Fibroblast of villous mesenchyme (primary cell): ENCODE data around the gene SLIT3. TPM values are rescaled to one million over a fixed set of nuclear protein-coding genes. Genes with fewer than 3 reads are reported as not detected.
"Not testable (repeated sequence)": the region's sequence is repeated elsewhere in the genome, so short reads cannot be mapped to it uniquely, and the experiment has no call there.

Source experiments
- DNase-seq: peaks from one replicate; pipeline ENCODE4 v3.0.0-alpha.2; 2010; ENCODE audit warnings: low read depth
- H3K4me3 ChIP-seq: 2 replicates; pipeline ENCODE4 v1.5.1; 2011; ENCODE audit warnings: low read depth, mild to moderate bottlenecking, low read length
- total RNA-seq: library from RNA; depleted of rRNA; stranded (reverse); fragments of >200 nt; gene quantifications from 2 replicates; pipeline ENCODE4 v1.2.3, GENCODE V29; 2012
- TF ChIP-seq, protein P1 (sequence below): IDR thresholded peaks from 2 replicates; pipeline ENCODE4 v1.5.1; 2012; ENCODE audit warnings: low read depth, mild to moderate bottlenecking, low read length; ENCODE audit not compliant: insufficient read depth

The SLIT3 gene
- total RNA-seq, 1 donor, result under 0.01 TPM

DNA sequence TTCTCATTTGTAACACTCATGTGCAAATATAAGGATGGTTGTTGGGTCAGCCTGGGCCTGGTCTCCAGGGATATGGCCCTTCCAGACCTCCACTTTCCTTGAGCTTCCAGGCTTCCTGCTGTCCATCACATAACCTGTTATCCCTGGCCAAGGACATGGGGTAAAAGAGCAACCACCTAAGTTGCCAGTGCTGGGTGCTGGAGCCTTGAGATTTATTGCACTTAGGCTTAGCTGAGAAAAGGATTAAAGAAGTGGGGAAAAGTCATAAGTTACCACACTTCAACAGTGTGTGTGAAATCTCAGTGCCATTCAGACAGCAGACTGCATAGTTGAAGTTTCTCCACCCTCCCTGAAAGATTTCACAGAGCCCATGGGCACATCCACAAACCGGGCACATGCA, 663.1 kb downstream of the SLIT3 start:
- TF ChIP-seq, protein P1, sequence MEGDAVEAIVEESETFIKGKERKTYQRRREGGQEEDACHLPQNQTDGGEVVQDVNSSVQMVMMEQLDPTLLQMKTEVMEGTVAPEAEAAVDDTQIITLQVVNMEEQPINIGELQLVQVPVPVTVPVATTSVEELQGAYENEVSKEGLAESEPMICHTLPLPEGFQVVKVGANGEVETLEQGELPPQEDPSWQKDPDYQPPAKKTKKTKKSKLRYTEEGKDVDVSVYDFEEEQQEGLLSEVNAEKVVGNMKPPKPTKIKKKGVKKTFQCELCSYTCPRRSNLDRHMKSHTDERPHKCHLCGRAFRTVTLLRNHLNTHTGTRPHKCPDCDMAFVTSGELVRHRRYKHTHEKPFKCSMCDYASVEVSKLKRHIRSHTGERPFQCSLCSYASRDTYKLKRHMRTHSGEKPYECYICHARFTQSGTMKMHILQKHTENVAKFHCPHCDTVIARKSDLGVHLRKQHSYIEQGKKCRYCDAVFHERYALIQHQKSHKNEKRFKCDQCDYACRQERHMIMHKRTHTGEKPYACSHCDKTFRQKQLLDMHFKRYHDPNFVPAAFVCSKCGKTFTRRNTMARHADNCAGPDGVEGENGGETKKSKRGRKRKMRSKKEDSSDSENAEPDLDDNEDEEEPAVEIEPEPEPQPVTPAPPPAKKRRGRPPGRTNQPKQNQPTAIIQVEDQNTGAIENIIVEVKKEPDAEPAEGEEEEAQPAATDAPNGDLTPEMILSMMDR, result no peak
- no peak overlapping the region for H3K4me3 ChIP-seq
- no peak for DNase-seq

DNA sequence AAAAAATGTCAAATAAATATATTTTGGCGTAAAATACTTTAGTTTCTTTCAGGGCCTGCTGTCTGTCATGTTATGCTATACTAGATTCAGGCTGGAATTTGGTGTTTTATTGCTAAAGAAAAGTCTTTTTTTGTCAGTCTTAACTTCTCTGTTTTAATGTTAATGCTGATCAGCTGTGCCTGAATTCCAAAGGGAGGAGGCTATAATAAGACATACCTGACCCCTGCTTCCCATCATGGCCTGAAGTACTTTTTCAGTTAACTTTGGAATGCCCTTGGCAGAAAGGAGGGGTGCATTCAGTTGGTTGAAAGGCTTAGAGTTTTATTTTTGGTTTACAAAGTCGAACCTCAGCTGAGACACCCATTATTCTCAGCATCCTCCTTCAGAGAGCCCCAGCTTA, 663.7 kb downstream of the SLIT3 start:
- TF ChIP-seq, protein P1, result no peak
- no peak for DNase-seq
- no peak overlapping the region for H3K4me3 ChIP-seq

DNA sequence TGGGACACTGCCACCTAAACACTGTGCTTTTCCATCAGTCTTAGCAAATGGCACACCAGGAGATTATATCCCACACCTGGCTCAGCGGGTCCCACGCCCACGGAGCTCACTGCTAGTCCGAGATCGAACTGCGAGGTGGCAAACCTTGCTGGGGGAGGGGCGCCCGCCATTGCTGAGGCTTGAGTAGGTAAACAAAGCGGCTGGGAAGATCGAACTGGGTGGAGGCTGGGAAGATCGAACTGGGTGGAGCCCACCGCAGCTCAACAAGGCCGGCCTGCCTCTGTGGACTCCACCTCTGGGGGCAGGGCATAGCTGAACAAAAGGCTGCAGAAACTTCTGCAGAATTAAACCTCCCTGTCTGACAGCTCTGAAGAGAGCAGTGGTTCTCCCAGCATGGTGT, 670.0 kb downstream of the SLIT3 start:
- DNase-seq, H3K4me3 ChIP-seq: not testable (repeated sequence)

DNA sequence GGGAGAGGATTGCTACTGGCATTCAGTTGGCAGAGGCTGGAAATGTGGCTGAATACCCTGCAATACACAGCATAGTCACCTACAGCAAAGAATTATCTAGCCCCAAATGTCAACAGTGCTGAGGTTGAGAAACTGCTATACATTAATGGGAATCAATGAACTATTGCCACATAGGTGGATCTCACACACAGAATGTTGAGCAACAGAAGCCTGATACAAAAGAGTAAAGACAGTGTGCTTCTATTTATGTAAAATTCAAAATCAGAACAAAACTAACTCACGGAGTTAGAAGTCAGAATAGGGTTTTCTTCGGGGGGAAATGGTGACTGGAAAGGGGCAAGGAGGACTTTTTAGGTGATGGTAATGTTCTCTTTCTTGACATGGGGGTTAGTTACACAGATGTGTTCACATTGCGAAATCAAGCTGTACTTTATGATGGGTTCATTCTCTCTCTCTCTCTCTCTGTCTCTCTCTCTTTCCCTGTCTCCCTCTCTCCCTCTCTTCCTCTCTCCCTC, 676.0 kb downstream of the SLIT3 start:
- TF ChIP-seq, protein P1, result no peak
- peak; percentile 38 for DNase-seq
- no peak overlapping the region for H3K4me3 ChIP-seq

DNA sequence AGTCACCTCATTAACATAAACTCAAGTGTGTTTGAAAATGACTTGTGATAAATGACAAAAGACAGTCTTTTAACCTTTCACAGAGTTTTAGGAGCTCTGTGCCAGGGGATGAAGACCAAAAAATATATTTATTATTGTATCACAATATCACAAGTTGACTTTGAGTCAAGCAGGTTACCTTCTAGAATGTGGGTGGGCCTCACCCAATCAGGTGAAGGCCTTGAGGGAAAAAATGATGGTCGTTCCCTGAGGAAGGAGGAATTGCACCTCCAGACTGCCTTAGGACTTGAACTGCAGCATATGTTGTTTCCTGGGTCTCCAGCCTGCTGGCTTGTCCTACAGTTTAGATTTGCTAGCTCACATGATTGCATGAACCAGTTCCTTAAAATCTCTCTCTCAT, 680.1 kb downstream of the SLIT3 start:
- no peak overlapping the region for H3K4me3 ChIP-seq
- TF ChIP-seq, protein P1, result no peak

DNA sequence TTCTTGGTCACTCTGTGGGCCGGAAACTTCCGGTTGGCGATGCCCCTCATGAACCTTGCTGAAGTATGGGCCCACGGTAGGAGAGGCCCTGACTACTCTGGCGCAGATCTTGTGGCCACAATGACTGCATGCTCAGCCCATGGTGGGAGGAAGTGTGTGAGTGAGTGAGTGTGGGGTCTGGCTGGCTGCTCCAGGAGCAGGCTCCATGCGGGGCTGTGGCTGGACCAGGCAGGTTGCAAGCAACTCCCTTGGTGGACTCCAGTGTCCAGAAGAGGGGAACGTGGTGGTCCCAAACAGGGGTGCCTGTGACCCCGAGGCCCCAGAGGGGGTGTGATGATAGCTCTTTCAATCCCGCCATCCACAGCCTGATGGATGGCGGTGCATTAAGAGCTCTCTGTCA, 686.3 kb downstream of the SLIT3 start:
- no peak overlapping the region for H3K4me3 ChIP-seq
- TF ChIP-seq, protein P1, result no peak
- DNase-seq, result no peak

More for the DNA sequence above, 680.1 kb downstream of the SLIT3 start:
- DNase-seq, result no peak

DNA sequence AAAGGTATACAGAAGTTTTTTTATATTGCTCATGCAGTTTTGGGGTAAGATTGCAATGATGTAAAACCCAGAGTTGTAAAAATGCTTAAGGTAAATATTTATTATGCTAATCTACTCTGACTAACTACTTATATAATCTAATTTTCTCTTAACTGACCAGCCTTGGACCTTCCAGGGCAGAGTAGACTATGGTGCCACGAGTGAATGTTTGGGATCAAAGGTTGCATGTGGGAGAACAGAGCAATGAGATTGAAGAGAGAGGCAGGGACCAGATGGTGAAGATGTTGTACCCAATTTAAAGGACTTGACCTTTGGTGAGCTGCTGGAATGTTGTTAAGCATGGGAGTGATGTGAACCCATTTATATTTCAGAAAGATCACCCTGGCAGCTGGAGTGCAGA, 686.9 kb downstream of the SLIT3 start:
- H3K4me3 ChIP-seq, result no peak overlapping the region
- TF ChIP-seq, protein P1, result no peak
- DNase-seq, result no peak
